SK-N-SH (cell line): Measurements from ENCODE around the gene PPP1R9B.

ENCODE experiments used
- CTCF ChIP-seq: fragments of 200-600 bp; sonication (generic); IDR thresholded peaks from 2 replicates; pipeline ENCODE4 v1.6.1; 2017; ENCODE audit warnings: antibody characterized with exemption, mild to moderate bottlenecking, moderate library complexity
- FOXM1 ChIP-seq: IDR thresholded peaks from 2 replicates; pipeline ENCODE4 v1.4.0; 2012; ENCODE audit warnings: low read depth, mild to moderate bottlenecking
- MAX ChIP-seq: IDR thresholded peaks from 2 replicates; pipeline ENCODE4 v1.4.0; 2012; ENCODE audit warnings: low read depth
- RXRA ChIP-seq: IDR thresholded peaks from 2 replicates; pipeline ENCODE4 v1.4.0; 2012; ENCODE audit warnings: low read depth, mild to moderate bottlenecking, borderline replicate concordance
- TF ChIP-seq, protein P1 (sequence below): IDR thresholded peaks from 2 replicates; pipeline ENCODE4; 2012

GRCh38 chr17:50166518-50167181 is 16.2 kb upstream of the PPP1R9B start:
- TF ChIP-seq MAX, result no peak
- TF ChIP-seq CTCF, result no peak
- no peak for TF ChIP-seq FOXM1
- no peak for TF ChIP-seq RXRA
- TF ChIP-seq, protein P1, sequence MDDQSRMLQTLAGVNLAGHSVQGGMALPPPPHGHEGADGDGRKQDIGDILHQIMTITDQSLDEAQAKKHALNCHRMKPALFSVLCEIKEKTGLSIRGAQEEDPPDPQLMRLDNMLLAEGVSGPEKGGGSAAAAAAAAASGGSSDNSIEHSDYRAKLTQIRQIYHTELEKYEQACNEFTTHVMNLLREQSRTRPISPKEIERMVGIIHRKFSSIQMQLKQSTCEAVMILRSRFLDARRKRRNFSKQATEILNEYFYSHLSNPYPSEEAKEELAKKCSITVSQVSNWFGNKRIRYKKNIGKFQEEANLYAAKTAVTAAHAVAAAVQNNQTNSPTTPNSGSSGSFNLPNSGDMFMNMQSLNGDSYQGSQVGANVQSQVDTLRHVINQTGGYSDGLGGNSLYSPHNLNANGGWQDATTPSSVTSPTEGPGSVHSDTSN, result no peak
